Measurements from ENCODE around the gene MBP.
"Not testable (repeated sequence)": the region's sequence is repeated elsewhere in the genome, so short reads cannot be mapped to it uniquely, and the experiment has no call there.

MBP gene

DNA sequence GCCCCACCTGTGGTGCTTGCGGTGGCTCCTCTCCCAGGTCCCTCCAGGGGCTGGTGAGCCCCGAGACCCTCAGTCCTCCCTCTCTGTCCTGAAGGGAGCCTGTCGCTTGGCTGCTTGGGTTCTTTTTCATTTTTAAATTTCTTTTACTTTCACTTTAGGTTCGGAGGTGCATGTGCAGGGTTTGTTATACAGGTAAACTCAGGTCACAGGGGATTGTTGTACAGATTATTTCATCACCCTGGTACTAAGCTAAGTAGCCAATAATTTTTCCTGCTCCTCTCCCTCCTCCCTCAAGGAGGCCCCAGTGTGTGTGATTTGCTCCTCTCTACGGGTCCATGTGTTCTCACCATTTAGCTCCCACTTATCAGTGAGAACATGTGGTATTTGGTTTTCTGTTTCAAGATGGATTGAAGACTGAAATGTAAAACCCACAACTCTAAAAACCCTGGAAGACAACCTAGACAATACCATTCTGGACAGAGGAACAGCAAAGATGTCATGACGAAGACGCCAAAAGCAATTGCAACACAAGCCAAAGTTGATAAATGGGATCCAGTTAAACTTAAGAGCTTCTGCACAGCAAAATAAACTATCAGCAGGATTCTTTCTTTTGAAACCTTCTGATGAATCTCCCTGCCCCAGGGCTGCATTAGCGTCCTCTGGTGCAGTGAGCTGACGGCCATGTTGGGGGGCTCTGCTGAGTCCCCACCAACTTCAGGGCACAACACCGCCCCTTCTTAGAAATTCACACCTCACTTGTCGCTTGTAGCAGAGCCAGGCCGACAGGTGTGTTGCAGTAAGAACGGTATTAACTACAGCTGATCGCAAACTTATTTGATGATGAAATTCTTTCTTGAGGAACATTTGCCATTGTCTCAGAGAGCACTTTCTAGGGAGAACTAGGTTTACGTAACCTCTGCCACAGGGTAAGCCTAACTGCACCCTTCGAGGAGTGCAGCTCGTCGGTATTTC lies 174.9 kb downstream of the MBP start:
- H3K4me3 Mint-ChIP-seq: peak overlapping the region; percentile 34
- H3K4me1 Mint-ChIP-seq: peaks cover 19% of the 10 kb centered on the region
- ATAC-seq (no peak), DNase-seq (ENCODE audit: low spot score in 2 of 2) (no peak)
- peaks cover 61% of the 10 kb centered on the region for H3K36me3 Mint-ChIP-seq
- H3K27ac Mint-ChIP-seq: peak overlapping the region; percentile 80
- no peaks in the 10 kb centered on the region for H3K9me3 Mint-ChIP-seq

DNA sequence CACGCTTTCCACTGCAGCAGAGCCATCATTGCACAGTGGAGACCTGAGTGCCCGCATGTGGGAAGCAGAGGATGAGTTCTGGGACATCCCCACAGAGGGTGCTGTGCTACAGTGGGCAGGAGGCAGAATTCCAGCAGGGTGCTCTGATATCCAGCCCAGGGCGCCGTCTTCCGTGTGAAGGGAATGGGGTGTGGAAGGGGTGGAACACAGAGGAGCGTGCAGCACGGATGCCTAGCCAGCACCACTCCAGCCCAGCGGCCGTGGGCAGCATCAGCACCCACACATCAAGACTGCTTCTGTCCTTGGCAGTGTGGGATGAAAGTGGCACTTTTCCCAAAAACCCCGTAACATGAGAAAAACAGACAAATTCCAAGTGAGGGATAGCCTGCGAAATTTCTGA lies 175.9 kb downstream of the MBP start:
- peaks cover 53% of the 10 kb centered on the region for H3K36me3 Mint-ChIP-seq
- no peak for ATAC-seq

GRCh38 chr18:76955524-76956170 lies 176.9 kb downstream of the MBP start:
- Mint-ChIP-seq H3K9me3 (no peaks in the 10 kb centered on the region), H3K36me3 (peaks cover 47% of the 10 kb centered on the region), H3K4me3 (no peak overlapping the region), H3K4me1 (peaks cover 20% of the 10 kb centered on the region), H3K27ac (no peak overlapping the region)
- DNase-seq (ENCODE audit: low spot score in 2 of 2): no peak
- ATAC-seq: no peak

More for the DNA sequence above, 175.9 kb downstream of the MBP start:
- peaks cover 12% of the 10 kb centered on the region for H3K4me1 Mint-ChIP-seq
- H3K4me3 Mint-ChIP-seq: peak overlapping the region; percentile 34
- DNase-seq (ENCODE audit: low spot score in 2 of 2): no peak
- no peaks in the 10 kb centered on the region for H3K9me3 Mint-ChIP-seq
- peak overlapping the region; percentile 80 for H3K27ac Mint-ChIP-seq

DNA sequence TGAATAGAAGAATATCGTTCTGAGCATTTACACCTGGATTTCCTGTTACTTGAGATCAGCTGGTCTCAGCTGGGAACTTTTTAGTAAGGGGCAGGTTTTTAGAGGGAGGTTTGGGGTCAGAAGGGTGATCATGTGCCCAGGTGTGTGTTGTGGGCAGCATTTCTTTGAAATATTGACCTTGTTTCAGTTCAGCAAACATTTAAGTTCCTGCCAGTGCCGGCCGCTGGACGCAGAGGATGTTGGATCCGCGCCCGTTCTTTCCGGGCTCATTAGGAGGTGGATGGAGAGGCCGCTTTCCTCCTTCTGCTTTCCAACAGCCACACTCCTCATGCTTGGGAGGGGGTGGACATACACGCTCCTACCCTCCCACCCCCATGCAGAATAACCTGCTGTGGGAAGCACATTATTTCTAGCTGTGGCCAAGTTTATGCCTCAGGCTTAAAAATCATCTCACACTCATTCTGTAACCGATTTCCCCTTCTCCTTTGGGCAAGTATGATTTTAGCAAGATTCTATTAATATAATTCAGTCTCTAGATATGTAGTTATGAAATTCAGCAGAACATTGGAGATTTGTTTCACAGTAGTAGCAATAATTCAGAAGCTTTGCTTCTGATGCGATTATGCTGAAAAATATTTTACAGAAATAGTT lies 178.9 kb downstream of the MBP start:
- H3K9me3 Mint-ChIP-seq: no peaks in the 10 kb centered on the region
- H3K27ac Mint-ChIP-seq: no peak overlapping the region
- DNase-seq (ENCODE audit: low spot score in 2 of 2) (no peak), ATAC-seq (no peak)
- H3K4me3 Mint-ChIP-seq: no peak overlapping the region
- peaks cover 42% of the 10 kb centered on the region for H3K36me3 Mint-ChIP-seq
- H3K4me1 Mint-ChIP-seq: peaks cover 29% of the 10 kb centered on the region

GRCh38 chr18:76953156-76953555 lies 179.4 kb downstream of the MBP start:
- DNase-seq (ENCODE audit: low spot score in 2 of 2): no peak
- peaks cover 35% of the 10 kb centered on the region for H3K4me1 Mint-ChIP-seq
- H3K9me3 Mint-ChIP-seq: no peaks in the 10 kb centered on the region
- peaks cover 42% of the 10 kb centered on the region for H3K36me3 Mint-ChIP-seq
- no peak for ATAC-seq
- no peak overlapping the region for H3K4me3 Mint-ChIP-seq
- no peak overlapping the region for H3K27ac Mint-ChIP-seq

DNA sequence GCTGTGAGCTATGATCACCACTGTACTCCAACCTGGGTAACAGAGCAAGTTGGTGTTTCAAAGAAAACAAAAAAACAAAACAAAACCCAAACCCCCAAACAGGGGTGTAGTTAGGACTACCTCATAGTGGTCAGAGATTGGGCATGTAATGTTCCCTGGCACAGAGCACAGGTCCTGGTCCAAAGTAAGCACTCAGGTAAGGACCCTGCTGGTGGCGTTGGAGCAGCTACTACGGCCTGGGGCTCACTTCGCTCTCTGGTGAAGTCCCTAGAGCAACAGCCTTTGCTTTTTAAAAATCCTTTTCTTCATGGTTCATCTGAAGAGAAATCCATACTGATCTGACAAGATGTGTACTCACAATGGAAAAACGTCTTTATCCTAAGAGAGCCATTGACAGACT lies 179.8 kb downstream of the MBP start:
- H3K4me3 Mint-ChIP-seq: no peak overlapping the region
- DNase-seq (ENCODE audit: low spot score in 2 of 2) (no peak), ATAC-seq (no peak)
- no peak overlapping the region for H3K27ac Mint-ChIP-seq
- peaks cover 40% of the 10 kb centered on the region for H3K36me3 Mint-ChIP-seq
- H3K9me3 Mint-ChIP-seq: no peaks in the 10 kb centered on the region
- peaks cover 39% of the 10 kb centered on the region for H3K4me1 Mint-ChIP-seq

GRCh38 chr18:76951456-76952247 lies 180.9 kb downstream of the MBP start:
- H3K27ac Mint-ChIP-seq: peak overlapping the region; percentile 67
- peak; percentile 91 for ATAC-seq
- no peak overlapping the region for H3K4me3 Mint-ChIP-seq
- H3K4me1 Mint-ChIP-seq: peaks cover 40% of the 10 kb centered on the region
- H3K9me3 Mint-ChIP-seq: no peaks in the 10 kb centered on the region
- no peak for DNase-seq (ENCODE audit: low spot score in 2 of 2)
- H3K36me3 Mint-ChIP-seq: peaks cover 30% of the 10 kb centered on the region

DNA sequence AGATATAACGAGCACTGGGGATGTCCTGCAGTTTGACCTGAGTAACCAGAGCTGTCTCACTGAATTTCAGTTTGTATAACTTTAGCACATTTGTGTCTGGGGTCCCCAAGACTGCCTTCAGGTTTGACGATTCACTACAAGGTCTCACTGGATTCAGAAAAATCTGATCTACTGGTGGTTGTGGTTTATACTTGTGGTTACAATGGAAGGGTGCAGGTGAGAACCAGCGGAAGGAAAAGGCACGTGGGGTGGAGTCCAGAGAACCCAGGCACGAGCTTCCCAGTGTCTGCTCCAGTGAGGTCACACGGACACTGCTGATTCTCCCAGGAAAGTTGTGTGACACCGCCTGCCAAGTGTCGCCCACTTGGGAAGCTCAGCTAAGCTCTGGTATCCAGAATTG lies 184.2 kb downstream of the MBP start:
- Mint-ChIP-seq H3K4me3 (no peak overlapping the region), H3K4me1 (peaks cover 48% of the 10 kb centered on the region), H3K36me3 (peaks cover 20% of the 10 kb centered on the region), H3K27ac (peak overlapping the region; percentile 37), H3K9me3 (no peaks in the 10 kb centered on the region)
- DNase-seq (ENCODE audit: low spot score in 2 of 2): no peak
- no peak for ATAC-seq

- H3K36me3 Mint-ChIP-seq: peaks cover 13% of the 10 kb centered on the region
- not testable (repeated sequence) for H3K27ac Mint-ChIP-seq; DNase-seq (ENCODE audit: low spot score in 2 of 2); H3K4me3 Mint-ChIP-seq; H3K9me3 Mint-ChIP-seq; ATAC-seq
- peaks cover 30% of the 10 kb centered on the region for H3K4me1 Mint-ChIP-seq
Observed at GRCh38 chr18:76944346-76944745, 188.2 kb downstream of the MBP start.

- Mint-ChIP-seq H3K9me3 (no peaks in the 10 kb centered on the region), H3K4me1 (peaks cover 29% of the 10 kb centered on the region), H3K4me3 (no peak overlapping the region), H3K27ac (no peak overlapping the region), H3K36me3 (peaks cover 18% of the 10 kb centered on the region)
- no peak for ATAC-seq
- no peak for DNase-seq (ENCODE audit: low spot score in 2 of 2)
Observed at GRCh38 chr18:76943542-76944339, 188.8 kb downstream of the MBP start.

GRCh38 chr18:76941284-76941683 lies 191.3 kb downstream of the MBP start:
- DNase-seq (ENCODE audit: low spot score in 2 of 2) (no peak), ATAC-seq (no peak)
- Mint-ChIP-seq H3K4me3 (no peak overlapping the region), H3K4me1 (peaks cover 4% of the 10 kb centered on the region), H3K36me3 (peaks cover 35% of the 10 kb centered on the region), H3K9me3 (no peaks in the 10 kb centered on the region), H3K27ac (no peak overlapping the region)

DNA sequence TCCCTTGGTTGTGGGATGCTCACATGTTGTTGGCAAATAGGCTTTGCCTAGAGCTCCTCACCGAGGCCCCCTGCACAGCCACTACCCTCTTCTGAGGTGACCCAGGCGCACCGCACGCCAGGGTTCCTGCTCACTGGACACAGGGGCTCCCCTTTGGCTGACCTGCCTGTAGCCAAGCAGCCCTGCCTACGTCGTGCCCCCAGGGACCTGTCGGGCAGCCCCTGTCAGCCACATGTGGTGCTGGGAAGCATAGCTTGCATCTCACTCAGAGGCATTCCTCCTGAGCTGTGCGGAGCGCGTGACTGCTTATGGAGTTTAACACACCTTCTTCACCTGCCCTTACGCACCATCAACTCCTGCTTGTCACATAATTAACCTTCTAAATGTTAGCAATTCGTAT lies 194.0 kb downstream of the MBP start:
- peaks cover 55% of the 10 kb centered on the region for H3K36me3 Mint-ChIP-seq
- H3K27ac Mint-ChIP-seq: no peak overlapping the region
- ATAC-seq (no peak), DNase-seq (ENCODE audit: low spot score in 2 of 2) (no peak)
- H3K4me3 Mint-ChIP-seq: no peak overlapping the region
- H3K4me1 Mint-ChIP-seq: no peaks in the 10 kb centered on the region
- H3K9me3 Mint-ChIP-seq: no peaks in the 10 kb centered on the region

DNA sequence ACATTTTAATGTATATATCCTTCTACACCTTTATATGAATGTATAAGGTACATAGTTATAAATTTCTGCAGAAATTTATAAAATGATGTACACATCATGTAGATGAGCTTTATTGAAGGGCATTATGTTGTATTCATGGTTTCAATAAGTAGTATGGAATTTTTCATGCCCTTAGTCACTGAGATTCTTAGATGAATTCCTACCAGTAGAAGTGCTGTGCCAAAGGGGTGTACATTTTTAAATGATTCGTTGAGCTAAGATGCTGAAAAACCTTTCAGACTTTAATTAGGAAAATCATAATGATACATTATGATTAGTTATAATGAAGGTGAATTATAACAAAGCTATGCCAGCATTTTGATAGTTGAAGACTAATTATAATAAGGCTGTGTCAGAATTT lies 195.0 kb downstream of the MBP start:
- ATAC-seq (no peak), DNase-seq (ENCODE audit: low spot score in 2 of 2) (no peak)
- Mint-ChIP-seq H3K9me3 (no peaks in the 10 kb centered on the region), H3K27ac (no peak overlapping the region), H3K4me1 (peaks cover 3% of the 10 kb centered on the region), H3K4me3 (no peak overlapping the region), H3K36me3 (peaks cover 62% of the 10 kb centered on the region)

DNA sequence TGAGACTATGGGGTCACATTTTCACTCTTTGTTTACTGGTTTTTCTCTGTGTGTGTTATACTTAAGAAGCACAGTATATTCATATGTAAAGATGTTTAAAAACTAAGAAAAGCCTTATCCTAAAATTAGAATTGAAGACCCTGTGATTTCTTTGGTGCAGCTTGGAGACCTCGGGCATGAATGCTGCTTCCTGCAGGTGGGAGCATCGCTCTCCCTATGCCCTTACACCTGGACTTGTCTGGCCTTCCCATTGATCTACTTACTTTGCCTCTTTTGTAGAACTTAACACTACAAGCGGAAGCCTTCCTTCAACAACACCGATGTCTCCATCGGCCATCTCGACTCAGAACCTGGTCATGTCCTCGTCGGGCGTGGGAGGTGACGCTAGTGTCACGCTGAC lies 195.7 kb downstream of the MBP start:
- Mint-ChIP-seq H3K27ac (no peak overlapping the region), H3K4me1 (peaks cover 10% of the 10 kb centered on the region), H3K36me3 (peaks cover 69% of the 10 kb centered on the region), H3K9me3 (no peaks in the 10 kb centered on the region), H3K4me3 (no peak overlapping the region)
- DNase-seq (ENCODE audit: low spot score in 2 of 2) (no peak), ATAC-seq (no peak)
